Coronary artery (tissue), 2 donors: ENCODE results near the gene ATP9B.
A peak's percentile ranks its signal among the peaks of the same experiment; 100 is the strongest.

Source experiments
- DNase-seq: peaks from one replicate; pipeline ENCODE4 v3.0.0-alpha.2; 2017; ENCODE audit warnings: low spot score
- H3K27ac ChIP-seq, 2 donors: fragments of 200-600 bp; sonication (generic); one replicate each; pipeline ENCODE4 v1.5.1; 2016 to 2019
- H3K4me3 ChIP-seq: fragments of 200-600 bp; sonication (generic); 2 replicates; pipeline ENCODE4 v1.5.1; 2016; ENCODE audit warnings: mild to moderate bottlenecking, moderate library complexity
- TF ChIP-seq, protein P1 (sequence below): fragments of 200-600 bp; sonication (generic); IDR thresholded peaks from one replicate; pipeline ENCODE4 v1.5.1; 2019; ENCODE audit warnings: antibody characterized with exemption

ATP9B gene

DNA sequence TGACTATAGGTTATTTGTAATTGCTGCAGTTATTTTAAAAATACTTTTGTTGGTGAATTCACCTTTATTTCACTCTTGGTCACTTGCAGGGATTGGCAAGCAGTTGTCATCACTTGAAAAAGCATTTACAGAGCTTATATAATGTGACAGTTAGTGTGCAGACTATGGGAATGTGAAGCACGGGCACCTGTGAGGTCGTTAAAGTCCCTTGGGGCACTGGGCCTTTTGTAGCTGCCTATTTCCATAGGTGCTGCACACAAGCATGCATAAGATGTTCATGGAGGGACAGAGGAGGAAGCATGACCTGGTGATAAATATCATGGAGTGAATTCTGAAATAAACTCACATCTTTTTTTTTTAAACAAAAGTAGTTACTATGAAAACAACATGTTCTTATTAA, 124.6 kb downstream of the ATP9B start:
- TF ChIP-seq, protein P1, sequence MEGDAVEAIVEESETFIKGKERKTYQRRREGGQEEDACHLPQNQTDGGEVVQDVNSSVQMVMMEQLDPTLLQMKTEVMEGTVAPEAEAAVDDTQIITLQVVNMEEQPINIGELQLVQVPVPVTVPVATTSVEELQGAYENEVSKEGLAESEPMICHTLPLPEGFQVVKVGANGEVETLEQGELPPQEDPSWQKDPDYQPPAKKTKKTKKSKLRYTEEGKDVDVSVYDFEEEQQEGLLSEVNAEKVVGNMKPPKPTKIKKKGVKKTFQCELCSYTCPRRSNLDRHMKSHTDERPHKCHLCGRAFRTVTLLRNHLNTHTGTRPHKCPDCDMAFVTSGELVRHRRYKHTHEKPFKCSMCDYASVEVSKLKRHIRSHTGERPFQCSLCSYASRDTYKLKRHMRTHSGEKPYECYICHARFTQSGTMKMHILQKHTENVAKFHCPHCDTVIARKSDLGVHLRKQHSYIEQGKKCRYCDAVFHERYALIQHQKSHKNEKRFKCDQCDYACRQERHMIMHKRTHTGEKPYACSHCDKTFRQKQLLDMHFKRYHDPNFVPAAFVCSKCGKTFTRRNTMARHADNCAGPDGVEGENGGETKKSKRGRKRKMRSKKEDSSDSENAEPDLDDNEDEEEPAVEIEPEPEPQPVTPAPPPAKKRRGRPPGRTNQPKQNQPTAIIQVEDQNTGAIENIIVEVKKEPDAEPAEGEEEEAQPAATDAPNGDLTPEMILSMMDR = no peak
- DNase-seq = no peak
- Histone ChIP-seq H3K27ac (no peak overlapping the region), H3K4me3 (no peak overlapping the region)

DNA sequence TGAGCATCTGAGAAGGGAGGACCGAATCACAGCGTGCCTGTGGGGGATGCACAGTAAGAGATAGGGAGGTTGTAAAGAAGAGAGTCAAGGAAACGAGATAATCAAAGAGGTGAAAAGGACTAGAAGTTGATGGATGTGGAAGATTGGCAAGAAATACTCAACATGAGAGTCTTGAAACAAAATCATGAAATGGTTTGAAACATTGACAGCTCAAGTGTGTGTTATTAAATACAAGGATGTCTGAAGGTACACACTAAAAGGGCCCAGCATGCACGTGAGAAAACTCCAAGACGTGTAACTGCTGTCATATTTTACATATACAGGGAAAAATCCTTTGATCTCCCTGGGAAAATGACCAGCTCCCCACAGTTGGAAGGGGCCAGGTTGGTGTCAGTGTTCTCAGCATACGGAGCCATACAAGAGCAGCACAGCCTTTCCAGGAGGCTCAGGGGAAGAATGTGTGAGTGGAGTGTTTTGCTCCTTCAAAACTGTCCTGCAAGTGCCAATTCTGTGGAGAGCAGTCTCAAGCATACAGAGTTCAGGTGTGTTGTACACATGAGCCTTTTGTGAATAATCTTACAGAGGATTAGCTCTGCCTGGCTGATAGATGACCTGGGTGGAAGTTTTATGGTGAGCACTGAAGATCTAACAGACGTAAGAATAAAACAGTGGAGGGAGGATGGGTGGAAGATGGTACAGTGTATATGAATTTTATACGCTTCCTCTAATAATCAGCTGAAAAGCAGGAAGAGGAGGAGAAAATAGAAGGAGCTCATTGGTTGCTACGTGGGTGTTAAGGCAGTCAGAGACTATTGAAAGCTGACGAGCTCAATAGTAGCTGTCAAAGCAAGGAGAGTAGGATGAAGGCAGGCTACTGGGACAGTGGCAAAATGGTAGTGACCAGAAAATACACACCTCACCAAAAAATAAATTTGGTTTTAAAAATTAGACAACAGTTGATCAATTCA, 126.8 kb downstream of the ATP9B start:
- DNase-seq = no peak
- TF ChIP-seq, protein P1 = no peak
- H3K27ac ChIP-seq = no peak overlapping the region
- H3K4me3 ChIP-seq = no peak overlapping the region

DNA sequence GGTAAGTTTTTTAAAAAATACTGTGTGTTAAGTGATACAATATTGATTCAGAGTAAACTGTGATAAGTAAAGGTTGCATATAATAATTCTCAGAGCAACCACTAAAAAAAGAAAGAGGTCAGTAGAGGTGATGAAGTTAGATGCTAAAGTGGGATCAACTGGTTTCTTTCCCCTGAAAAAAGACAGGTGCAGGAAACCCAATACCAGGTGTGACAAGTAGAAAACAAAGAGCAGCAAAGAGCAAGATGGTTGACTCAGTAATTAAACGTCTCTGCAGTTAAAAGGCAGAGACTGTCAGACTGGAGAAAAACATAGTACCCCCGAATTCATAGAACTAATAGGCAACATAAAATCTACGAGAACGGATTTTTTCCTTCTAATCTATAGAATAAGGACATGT, 128.3 kb downstream of the ATP9B start:
- H3K4me3 ChIP-seq = no peak overlapping the region
- H3K27ac ChIP-seq = no peak overlapping the region
- DNase-seq = no peak
- TF ChIP-seq, protein P1 = no peak

DNA sequence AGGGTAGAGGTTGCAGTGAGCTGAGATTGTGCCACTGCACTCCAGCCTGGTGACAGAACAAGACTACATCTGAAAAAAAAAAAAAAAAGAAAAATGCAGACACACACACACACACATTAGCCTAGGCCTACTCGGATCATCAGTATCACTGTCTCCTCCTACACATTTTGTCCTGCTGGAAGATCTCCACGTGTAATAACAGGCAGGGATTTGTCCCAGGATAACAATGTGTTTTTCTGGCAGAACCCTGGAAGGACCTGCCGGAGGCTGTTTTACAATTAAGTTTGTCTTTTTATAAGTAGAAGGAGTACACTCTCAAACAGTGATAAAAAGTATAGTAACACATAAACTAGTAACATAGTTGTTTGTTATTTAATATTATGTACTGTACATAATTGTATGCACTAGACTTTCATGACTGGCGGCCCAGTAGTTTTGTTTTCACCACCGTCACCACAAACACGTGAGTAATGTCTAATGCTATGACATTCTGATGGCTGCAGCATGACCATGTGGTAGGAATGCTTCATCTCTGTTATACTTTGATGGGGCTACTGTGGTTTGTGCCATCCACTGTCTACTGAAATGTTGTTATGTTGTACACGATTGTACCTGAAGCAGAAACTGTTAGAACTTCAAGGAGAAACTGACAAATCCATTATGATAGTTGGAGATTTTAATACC, 130.6 kb downstream of the ATP9B start:
- DNase-seq = no peak
- TF ChIP-seq, protein P1 = no peak
- H3K27ac ChIP-seq = no peak overlapping the region
- no peak overlapping the region for H3K4me3 ChIP-seq

DNA sequence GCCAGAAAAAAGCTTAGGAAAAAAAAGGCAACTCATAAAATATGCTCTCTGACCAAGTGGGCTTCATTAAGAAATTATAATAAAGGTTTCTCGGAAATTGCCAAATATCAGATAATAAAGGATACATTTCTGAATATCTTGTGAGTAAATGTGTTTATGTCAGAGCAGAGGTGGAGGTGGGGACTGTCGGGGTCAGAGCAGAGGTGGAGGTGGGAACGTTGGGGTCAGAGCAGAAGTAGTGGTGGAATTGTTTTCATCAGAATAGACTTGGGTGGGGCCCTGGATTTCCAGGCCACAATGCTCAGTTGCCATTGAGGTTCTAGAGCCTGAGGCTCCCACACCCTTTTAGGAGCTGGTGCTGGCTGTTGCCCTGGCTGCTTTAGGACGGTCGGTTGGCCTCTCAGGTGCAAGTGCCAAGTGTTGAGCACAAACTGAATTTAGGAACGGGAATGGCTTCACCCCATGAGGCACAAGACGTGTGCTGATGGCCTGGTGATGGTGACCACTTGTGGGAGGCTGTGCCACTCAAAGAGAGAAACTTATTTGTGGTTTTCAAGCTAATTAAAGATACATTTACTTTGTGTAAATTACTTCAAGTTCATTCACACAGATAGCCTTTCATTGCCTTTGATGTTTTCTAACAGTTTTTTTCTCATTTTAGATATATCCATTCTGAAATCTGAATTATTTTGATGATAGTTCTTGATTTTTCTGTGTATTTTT, 131.5 kb downstream of the ATP9B start:
- TF ChIP-seq, protein P1 = no peak
- peak; percentile 96 for DNase-seq
- no peak overlapping the region for H3K4me3 ChIP-seq

DNA sequence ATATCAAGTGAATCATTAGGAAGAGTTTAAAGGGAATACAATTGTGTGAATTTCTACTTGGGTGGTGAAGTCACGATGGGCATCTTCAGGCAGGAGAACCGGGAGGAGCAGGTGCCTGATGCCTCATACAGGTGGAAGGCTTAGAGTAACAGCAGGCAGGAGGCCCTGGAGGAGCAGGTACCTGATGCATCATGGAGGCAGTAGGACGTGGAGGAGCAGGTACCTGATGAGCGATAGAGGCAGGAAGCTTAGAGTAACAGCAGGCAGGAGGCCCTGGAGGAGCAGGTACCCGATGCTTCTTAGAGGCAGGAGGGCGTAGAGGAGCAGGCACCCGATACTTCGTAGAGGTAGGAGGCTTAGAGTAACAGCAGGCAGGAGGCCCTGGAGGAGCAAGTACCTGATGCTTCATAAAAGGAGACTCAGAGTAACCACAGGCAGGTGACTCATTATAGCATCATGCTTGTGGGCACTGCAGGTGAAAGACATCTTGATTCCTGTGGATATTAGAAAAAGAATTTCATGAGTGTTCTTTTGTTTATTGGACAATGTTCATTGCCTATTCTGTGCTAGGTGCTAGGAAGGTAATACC, 133.9 kb downstream of the ATP9B start:
- TF ChIP-seq, protein P1 = no peak
- DNase-seq = no peak
- H3K4me3 ChIP-seq = no peak overlapping the region
- no peak overlapping the region for H3K27ac ChIP-seq

More for the DNA sequence above, 131.5 kb downstream of the ATP9B start:
- no peak overlapping the region for H3K27ac ChIP-seq
